NB4 (cell line): Measurements from ENCODE around the gene SATB2.

Source experiments
- DNase-seq: peaks from one replicate; pipeline ENCODE4 v3.0.0; 2010; ENCODE audit warnings: low read depth
- H3K4me3 ChIP-seq: one replicate; pipeline ENCODE4 v1.5.1; 2011; ENCODE audit warnings: mild to moderate bottlenecking, low read depth, low read length, moderate library complexity
- CTCF ChIP-seq: IDR thresholded peaks from one replicate; pipeline ENCODE4 v1.5.1; 2012; ENCODE audit warnings: low read depth, low read length
- MYC ChIP-seq: IDR thresholded peaks from 2 replicates; pipeline ENCODE4 v1.6.1; 2011; ENCODE audit warnings: low read depth, low read length
- POLR2A ChIP-seq: IDR thresholded peaks from 2 replicates; pipeline ENCODE4 v1.6.1; 2011; ENCODE audit warnings: mild to moderate bottlenecking; ENCODE audit not compliant: insufficient read length; ENCODE audit errors: extremely low read depth
- TF ChIP-seq, protein P1 (sequence below): IDR thresholded peaks from 2 replicates; pipeline ENCODE4 v1.6.1; 2011; ENCODE audit warnings: low read depth, low read length

The SATB2 gene

GRCh38 chr2:199439066-199439465 is 18.7 kb downstream of the SATB2 start:
- DNase-seq: no peak
- TF ChIP-seq CTCF (no peak), POLR2A (no peak), MYC (no peak)
- TF ChIP-seq, protein P1, sequence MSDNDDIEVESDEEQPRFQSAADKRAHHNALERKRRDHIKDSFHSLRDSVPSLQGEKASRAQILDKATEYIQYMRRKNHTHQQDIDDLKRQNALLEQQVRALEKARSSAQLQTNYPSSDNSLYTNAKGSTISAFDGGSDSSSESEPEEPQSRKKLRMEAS: no peak
- no peak overlapping the region for H3K4me3 ChIP-seq

DNA sequence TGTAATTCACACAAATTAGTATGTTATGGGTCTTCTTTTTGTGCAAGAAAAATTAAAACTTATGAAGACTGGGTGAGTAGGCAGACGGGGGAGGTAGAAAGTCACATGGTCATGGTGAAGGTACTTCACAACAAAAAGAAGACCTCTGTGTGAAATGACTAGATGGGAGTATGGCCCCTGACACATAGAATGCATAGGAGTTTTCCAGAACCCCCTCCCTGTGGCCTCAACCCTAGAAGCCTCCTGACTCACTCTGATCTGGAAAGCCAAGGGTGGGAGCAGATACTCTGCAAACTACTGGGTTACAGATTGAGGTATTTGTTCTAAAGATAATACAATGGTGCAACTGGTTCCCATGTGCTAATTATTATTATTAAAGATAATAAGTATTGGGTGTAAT is 23.2 kb downstream of the SATB2 start:
- H3K4me3 ChIP-seq: no peak overlapping the region

DNA sequence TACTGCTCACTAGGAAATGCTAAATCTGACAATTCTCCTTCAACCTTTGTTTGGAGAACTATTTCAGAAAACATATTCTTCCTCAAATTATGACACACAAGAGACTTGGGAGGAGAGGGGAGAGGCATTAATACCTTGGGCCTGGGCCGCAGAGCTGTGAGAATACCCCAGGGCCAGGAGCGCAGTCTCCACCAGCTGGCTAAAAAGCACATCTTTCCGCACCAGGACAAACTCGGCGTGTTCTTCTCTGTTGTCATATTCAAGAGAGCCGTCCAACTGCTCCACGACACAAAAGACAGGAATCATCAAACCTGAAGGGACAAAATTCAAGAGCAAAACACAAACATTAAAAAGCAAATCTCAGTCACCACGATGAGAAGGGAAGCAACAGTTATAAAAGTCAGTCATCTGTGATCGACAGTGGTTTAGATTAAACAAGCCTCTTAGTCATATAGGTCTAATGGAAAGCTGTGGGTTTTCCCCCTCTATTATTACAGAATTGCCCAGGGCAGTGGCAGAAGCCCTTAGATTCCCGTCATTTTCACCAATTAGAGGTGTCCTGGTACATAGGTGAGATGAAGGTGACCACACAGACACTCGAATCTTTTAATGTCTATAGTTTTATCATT is 24.4 kb downstream of the SATB2 start:
- H3K4me3 ChIP-seq: no peak overlapping the region
- no peak for TF ChIP-seq CTCF
- TF ChIP-seq, protein P1: no peak
- TF ChIP-seq MYC: no peak
- no peak for TF ChIP-seq POLR2A
- no peak for DNase-seq

More for the DNA sequence above, 23.2 kb downstream of the SATB2 start:
- TF ChIP-seq POLR2A (no peak), CTCF (no peak), MYC (no peak)
- TF ChIP-seq, protein P1: no peak
- DNase-seq: no peak

- no peak for TF ChIP-seq MYC
- no peak for TF ChIP-seq POLR2A
- no peak for TF ChIP-seq CTCF
- TF ChIP-seq, protein P1: no peak
- no peak overlapping the region for H3K4me3 ChIP-seq
- peak; percentile 17 for DNase-seq
Measured at GRCh38 chr2:199431746-199432213, 26.0 kb downstream of the SATB2 start.

DNA sequence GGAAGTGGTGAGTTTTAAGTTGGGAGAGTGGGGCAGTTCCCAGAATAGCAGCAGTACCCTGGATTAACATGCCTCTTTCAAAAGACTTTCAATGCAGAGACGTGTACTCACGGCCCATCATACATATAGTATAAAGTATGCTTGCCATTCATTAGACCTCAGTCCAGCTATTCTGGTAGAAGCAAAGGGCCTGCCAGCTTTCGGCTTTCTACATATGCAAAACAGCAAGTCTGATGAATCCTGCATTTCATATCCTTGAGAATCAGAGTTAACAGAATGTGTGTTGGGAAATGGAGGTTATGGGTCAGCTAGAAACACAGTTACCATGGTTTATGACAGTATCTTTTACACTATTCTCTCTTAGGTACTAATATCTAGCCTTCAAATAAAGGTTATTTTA is 27.5 kb downstream of the SATB2 start:
- TF ChIP-seq POLR2A: no peak
- no peak for TF ChIP-seq MYC
- TF ChIP-seq, protein P1: no peak
- TF ChIP-seq CTCF: no peak
- no peak overlapping the region for H3K4me3 ChIP-seq
- no peak for DNase-seq
